LNCAP (cell line): ENCODE measurements around the gene SERINC2.

Experiments
- CTCF ChIP-seq: fragments of 450-650 bp; IDR thresholded peaks from 2 replicates; pipeline ENCODE4 v1.5.1; 2017; ENCODE audit warnings: mild to moderate bottlenecking

The SERINC2 gene

GRCh38 chr1:31412205-31412604 is 808 bp upstream of the SERINC2 start:
- no peak for TF ChIP-seq CTCF

- no peak for TF ChIP-seq CTCF
Observed at GRCh38 chr1:31413405-31414001, 490 bp downstream of the SERINC2 start.

- TF ChIP-seq CTCF = no peak
Observed at GRCh38 chr1:31414980-31415370, 2.0 kb downstream of the SERINC2 start.

- TF ChIP-seq CTCF = no peak
Observed at GRCh38 chr1:31415658-31416057, 2.6 kb downstream of the SERINC2 start.

- TF ChIP-seq CTCF = no peak
Observed at GRCh38 chr1:31416101-31416736, 3.2 kb downstream of the SERINC2 start.

GRCh38 chr1:31417148-31417547 is 4.1 kb downstream of the SERINC2 start:
- TF ChIP-seq CTCF = no peak

GRCh38 chr1:31418626-31419323 is 5.8 kb downstream of the SERINC2 start:
- TF ChIP-seq CTCF = no peak
